GM12878 (cell line): ENCODE data around the gene MAGI1. TPM values are rescaled to one million over a fixed set of nuclear protein-coding genes. Genes with fewer than 3 reads are reported as not detected.

ENCODE experiments used
- ATAC-seq: fragments of 200-7000 bp; cut with Tn5 transposase; 3 replicates; pipeline ENCODE4 v1.9.1; 2020; ENCODE audit warnings: mild to moderate bottlenecking, moderate library complexity
- BruUV-seq: library from RNA; stranded (reverse); fragments of 400-500 nt; replicated peaks from 2 replicates; lab custom pipeline; 2021; lab: Mats Ljungman, UMichigan
- CTCF ChIA-PET: fragments of 300-600 bp; sonication (Branson Sonifier 250); formaldehyde crosslinking; extraction: SDS; loops from one replicate; lab custom pipeline; 2021; ENCODE audit warnings: inconsistent platforms; lab: Yijun Ruan, JAX
- POLR2A ChIA-PET: fragments of 350-600 bp; formaldehyde crosslinking; extraction: SDS; loops from one replicate; lab custom pipeline; 2021; ENCODE audit warnings: inconsistent platforms; lab: Charles Lee
- RAD21 ChIA-PET: fragments of 300-600 bp; sonication (Branson Sonifier 250); formaldehyde crosslinking; loops from one replicate; lab custom pipeline; 2023; ENCODE audit warnings: antibody characterized with exemption; ENCODE audit not compliant: unreplicated experiment; lab: Charles Lee
- SMC1A ChIA-PET: fragments of 300-600 bp; sonication (Branson Sonifier 250); formaldehyde crosslinking; loops from one replicate; lab custom pipeline; 2023; ENCODE audit not compliant: unreplicated experiment, uncharacterized antibody; lab: Charles Lee
- DNase-seq: peaks from one replicate; pipeline ENCODE4 v3.0.0-alpha.2; 2011; ENCODE audit warnings: low read depth, low spot score
- FAIRE-seq: peaks from 3 replicates; lab custom pipeline; 2011; peaks lifted over from hg19 to GRCh38; lab: Jason Lieb, UNC
- H2AFZ ChIP-seq: 2 replicates; pipeline ENCODE4 v1.6.0; 2011; ENCODE audit warnings: low read depth, low read length, control low read depth; ENCODE audit not compliant: control insufficient read depth
- H3K27ac ChIP-seq: 2 replicates; pipeline ENCODE4 v1.5.1; 2011; ENCODE audit warnings: control low read depth; ENCODE audit not compliant: control insufficient read depth, insufficient read depth
- H3K27me3 ChIP-seq, 2 experiments: replicated peaks in 1 of 2; 2 replicates each; pipeline versions ENCODE4 v1.6.0 to v1.6.1; 2011; ENCODE audit warnings: low read length in 1 of 2; ENCODE audit not compliant: control insufficient read depth in 2 of 2, insufficient read depth in 2 of 2
- H3K36me3 ChIP-seq, 2 experiments: 2 replicates each; pipeline ENCODE4 v1.5.1; 2011; ENCODE audit warnings: low read length in 1 of 2; ENCODE audit not compliant: control insufficient read depth in 2 of 2, insufficient read depth in 2 of 2
- H3K4me1 ChIP-seq: 2 replicates; pipeline ENCODE4 v1.6.1; 2011; ENCODE audit warnings: mild to moderate bottlenecking, low read length, moderate library complexity, mixed read lengths; ENCODE audit not compliant: control insufficient read depth, insufficient read depth
- H3K4me2 ChIP-seq: 2 replicates; pipeline ENCODE4 v1.6.0; 2011; ENCODE audit warnings: control low read depth; ENCODE audit not compliant: control insufficient read depth, insufficient read depth
- H3K4me3 ChIP-seq: fragments of 200-600 bp; sonication (generic); 2 replicates; pipeline ENCODE4 v1.5.1; 2016
- H3K79me2 ChIP-seq: 2 replicates; pipeline ENCODE4 v1.6.0; 2011; ENCODE audit warnings: low read length; ENCODE audit not compliant: control insufficient read depth, insufficient read depth
- H3K9ac ChIP-seq: 2 replicates; pipeline ENCODE4 v1.8.0; 2011; ENCODE audit warnings: low read length, control low read depth, mixed read lengths; ENCODE audit not compliant: control insufficient read depth, insufficient read depth
- H3K9me3 ChIP-seq: replicated peaks from 3 replicates; pipeline ENCODE4 v1.5.1; 2011; ENCODE audit warnings: mild to moderate bottlenecking, low read length; ENCODE audit not compliant: control insufficient read depth, insufficient read depth
- H4K20me1 ChIP-seq: 2 replicates; pipeline ENCODE4 v1.6.0; 2011; ENCODE audit not compliant: control insufficient read depth, insufficient read depth
- BCL11A ChIP-seq: IDR thresholded peaks from 2 replicates; pipeline ENCODE4 v1.6.1; 2011; ENCODE audit warnings: low read depth, low read length
- NFXL1 ChIP-seq: fragments of 450-650 bp; IDR thresholded peaks from 2 replicates; pipeline ENCODE4 v1.6.1; 2017; ENCODE audit warnings: antibody characterized with exemption, mild to moderate bottlenecking, borderline replicate concordance
- NRF1 ChIP-seq: conservative IDR thresholded peaks from 2 replicates; pipeline ENCODE4 v1.6.1; 2011; ENCODE audit warnings: mild to moderate bottlenecking, low read depth, low read length, improper control_type of control experiment
- POU2F2 ChIP-seq: IDR thresholded peaks from 3 replicates; pipeline ENCODE4 v1.6.1; 2011; ENCODE audit warnings: low read depth, mild to moderate bottlenecking, low read length, borderline replicate concordance
- PRDM15 ChIP-seq: fragments of 450-650 bp; formaldehyde crosslinking; IDR thresholded peaks from 2 replicates; pipeline ENCODE4 v1.4.0; 2020; ENCODE audit warnings: mild to moderate bottlenecking, moderate library complexity
- SIN3A ChIP-seq: IDR thresholded peaks from 2 replicates; pipeline ENCODE4 v1.6.1; 2012; ENCODE audit warnings: low read depth, low read length, improper control_type of control experiment
- SPI1 ChIP-seq: IDR thresholded peaks from 2 replicates; pipeline ENCODE4 v1.6.1; 2011; ENCODE audit warnings: low read depth, mild to moderate bottlenecking, low read length, moderate library complexity, borderline replicate concordance; ENCODE audit not compliant: insufficient read depth
- STAT1 ChIP-seq: fragments of 450-650 bp; conservative IDR thresholded peaks from 2 replicates; pipeline ENCODE4 v1.6.1; 2014; ENCODE audit warnings: antibody characterized with exemption, mild to moderate bottlenecking
- TCF7 ChIP-seq: IDR thresholded peaks from 2 replicates; pipeline ENCODE4 v1.6.1; 2014; ENCODE audit warnings: antibody characterized with exemption, borderline replicate concordance
- WGBS: methylation state at CpG from one replicate; pipeline ENCODE4 v1.1.6; 2016; ENCODE audit warnings: low lambda C conversion rate; ENCODE audit not compliant: insufficient replicate concordance, insufficient coverage; ENCODE audit errors: missing lambda C conversion rate; 5-methylcytosine and 5-hydroxymethylcytosine counted together
- in situ Hi-C: fragments of 300-500 bp; cut with MboI; formaldehyde crosslinking; loops from 9 replicates; pipeline ENCODE4 v1.14.3; 2018; ENCODE audit warnings: mixed read lengths
- intact Hi-C: fragments of 100-400 bp; cut with micrococcal nuclease; formaldehyde crosslinking; loops from one replicate; pipeline ENCODE4 v1.14.2; 2022; ENCODE audit not compliant: unreplicated experiment
- polyA plus RNA-seq, 11 experiments: library from polyadenylated mRNA; depleted of rRNA in 4 of 11; unstranded in 6 of 11; stranded (reverse) in 5 of 11; fragments of >200 nt; fragmentation: Nextera tagmentation in 4 of 11; fragmentation: Illumina TruSeq in 1 of 11; extraction: Ambion mirVana in 4 of 11; extraction: Trizol in 1 of 11; gene quantifications; 1 replicate in 1 of 11; 2 replicates in 10 of 11; pipeline versions ENCODE4 v1.2.1 to v1.2.3, GENCODE V29; 2011 to 2016; ENCODE audit warnings: inconsistent platforms in 2 of 11, missing spikeins in 2 of 11, low read depth in 1 of 11
- total RNA-seq, 4 experiments: library from RNA; depleted of rRNA in 3 of 4; stranded (reverse); fragments of >200 nt in 3 of 4; fragmentation: Illumina TruSeq in 1 of 4; extraction: Trizol in 1 of 4; gene quantifications; 2 replicates each; pipeline versions ENCODE4 v1.2.1 to v1.2.3, GENCODE V29; 2013 to 2021
- TF ChIP-seq, protein P1 (sequence below): fragments of 450-650 bp; IDR thresholded peaks from 2 replicates; pipeline ENCODE4 v1.6.1; 2017; ENCODE audit warnings: mild to moderate bottlenecking

Gene MAGI1
- total and polyA plus RNA-seq, 10 of the 15 experiments (the other 5 are each of a cell fraction or from before 2014, with no cell fraction given): 0.02 to 3.3 (median 0.29) TPM; not detected in 1

DNA sequence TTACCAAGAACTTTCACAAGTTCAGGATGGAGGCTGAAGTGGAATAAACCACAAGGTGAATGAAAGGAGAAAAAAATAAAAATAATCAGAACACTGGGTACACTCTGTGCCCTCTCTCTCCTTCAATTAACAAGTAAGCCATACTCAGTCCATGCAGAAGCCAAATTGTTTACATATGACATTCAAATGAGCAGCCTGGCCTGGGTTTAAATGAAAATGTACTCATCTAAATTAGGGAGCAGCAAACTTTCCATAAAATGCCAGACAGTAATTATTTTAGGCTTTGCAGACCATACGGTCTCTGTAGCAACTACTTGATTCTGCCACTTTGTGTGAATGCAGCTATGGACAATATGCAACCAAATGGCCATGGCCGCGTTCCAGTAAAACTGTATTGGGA lies 376.6 kb downstream of the MAGI1 start:
- intact Hi-C loops (no loop called here), in situ Hi-C loops (no loop called here)
- FAIRE-seq (no peak), DNase-seq (no peak), ATAC-seq (no peak)
- ChIA-PET CTCF (no interaction called here), SMC1A (no interaction called here), RAD21 (no interaction called here), POLR2A (no interaction called here)
- no peak overlapping the region for H3K27ac ChIP-seq
- H3K4me2 ChIP-seq: no peak overlapping the region
- no peaks in the 10 kb centered on the region for H3K4me1 ChIP-seq
- H2AFZ ChIP-seq: no peak overlapping the region
- H3K4me3 ChIP-seq: no peak overlapping the region
- H3K36me3 ChIP-seq: no peaks in the 10 kb centered on the region
- TF ChIP-seq TCF7 (no peak), NRF1 (no peak), BCL11A (no peak)
- H3K9me3 ChIP-seq: no peaks in the 10 kb centered on the region
- WGBS: 60% methylated on average over 3 of the region's 3 CpGs
- no peaks in the 10 kb centered on the region for H4K20me1 ChIP-seq
- H3K27me3 ChIP-seq: no peaks in the 10 kb centered on the region
- BruUV-seq: no TSS peak
- H3K9ac ChIP-seq: no peak overlapping the region
- no peaks in the 10 kb centered on the region for H3K79me2 ChIP-seq

GRCh38 chr3:65660000-65660598 lies 378.6 kb downstream of the MAGI1 start:
- no peaks in the 10 kb centered on the region for H3K27me3 ChIP-seq
- no peak overlapping the region for H3K27ac ChIP-seq
- H3K36me3 ChIP-seq: no peaks in the 10 kb centered on the region
- no peak overlapping the region for H2AFZ ChIP-seq
- ChIA-PET CTCF (interaction anchor here (0.6 kb wide), 1 partner anchor 44 kb away, joined by 3 read pairs; no protein-coding TSS in a partner anchor), RAD21 (no interaction called here), POLR2A (no interaction called here), SMC1A (no interaction called here)
- DNase-seq: no peak
- H3K4me1 ChIP-seq: no peaks in the 10 kb centered on the region
- BruUV-seq: no TSS peak
- no peak for FAIRE-seq
- H4K20me1 ChIP-seq: no peaks in the 10 kb centered on the region
- intact Hi-C loops: no loop called here
- H3K4me2 ChIP-seq: no peak overlapping the region
- 13% methylated on average over 5 of the region's 5 CpGs for WGBS
- no peak overlapping the region for H3K9ac ChIP-seq
- H3K9me3 ChIP-seq: no peaks in the 10 kb centered on the region
- H3K4me3 ChIP-seq: no peak overlapping the region
- H3K79me2 ChIP-seq: no peaks in the 10 kb centered on the region
- ATAC-seq: no peak
- in situ Hi-C loops: no loop called here
- TF ChIP-seq SPI1 (no peak), SIN3A (no peak), NFXL1 (no peak), STAT1 (no peak), PRDM15 (CRISPR knock-in tag) (no peak), POU2F2 (no peak)
- TF ChIP-seq, protein P1, sequence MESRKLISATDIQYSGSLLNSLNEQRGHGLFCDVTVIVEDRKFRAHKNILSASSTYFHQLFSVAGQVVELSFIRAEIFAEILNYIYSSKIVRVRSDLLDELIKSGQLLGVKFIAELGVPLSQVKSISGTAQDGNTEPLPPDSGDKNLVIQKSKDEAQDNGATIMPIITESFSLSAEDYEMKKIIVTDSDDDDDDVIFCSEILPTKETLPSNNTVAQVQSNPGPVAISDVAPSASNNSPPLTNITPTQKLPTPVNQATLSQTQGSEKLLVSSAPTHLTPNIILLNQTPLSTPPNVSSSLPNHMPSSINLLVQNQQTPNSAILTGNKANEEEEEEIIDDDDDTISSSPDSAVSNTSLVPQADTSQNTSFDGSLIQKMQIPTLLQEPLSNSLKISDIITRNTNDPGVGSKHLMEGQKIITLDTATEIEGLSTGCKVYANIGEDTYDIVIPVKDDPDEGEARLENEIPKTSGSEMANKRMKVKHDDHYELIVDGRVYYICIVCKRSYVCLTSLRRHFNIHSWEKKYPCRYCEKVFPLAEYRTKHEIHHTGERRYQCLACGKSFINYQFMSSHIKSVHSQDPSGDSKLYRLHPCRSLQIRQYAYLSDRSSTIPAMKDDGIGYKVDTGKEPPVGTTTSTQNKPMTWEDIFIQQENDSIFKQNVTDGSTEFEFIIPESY: no peak
